ENCODE results near the gene TCHP.
A peak's percentile ranks its signal among the peaks of the same experiment; 100 is the strongest.
"Not testable (repeated sequence)": the region's sequence is repeated elsewhere in the genome, so short reads cannot be mapped to it uniquely, and the experiment has no call there.

The TCHP gene, protein sequence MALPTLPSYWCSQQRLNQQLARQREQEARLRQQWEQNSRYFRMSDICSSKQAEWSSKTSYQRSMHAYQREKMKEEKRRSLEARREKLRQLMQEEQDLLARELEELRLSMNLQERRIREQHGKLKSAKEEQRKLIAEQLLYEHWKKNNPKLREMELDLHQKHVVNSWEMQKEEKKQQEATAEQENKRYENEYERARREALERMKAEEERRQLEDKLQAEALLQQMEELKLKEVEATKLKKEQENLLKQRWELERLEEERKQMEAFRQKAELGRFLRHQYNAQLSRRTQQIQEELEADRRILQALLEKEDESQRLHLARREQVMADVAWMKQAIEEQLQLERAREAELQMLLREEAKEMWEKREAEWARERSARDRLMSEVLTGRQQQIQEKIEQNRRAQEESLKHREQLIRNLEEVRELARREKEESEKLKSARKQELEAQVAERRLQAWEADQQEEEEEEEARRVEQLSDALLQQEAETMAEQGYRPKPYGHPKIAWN

GRCh38 chr12:109899783-109900751, at the start of gene TCHP:
TCHP (plus strand) TSS chr12:109900274; CDS start chr12:109903027, 2,753 bp downstream.
- DNase-seq (ENCODE audit: low spot score): peak; percentile 81

DNA sequence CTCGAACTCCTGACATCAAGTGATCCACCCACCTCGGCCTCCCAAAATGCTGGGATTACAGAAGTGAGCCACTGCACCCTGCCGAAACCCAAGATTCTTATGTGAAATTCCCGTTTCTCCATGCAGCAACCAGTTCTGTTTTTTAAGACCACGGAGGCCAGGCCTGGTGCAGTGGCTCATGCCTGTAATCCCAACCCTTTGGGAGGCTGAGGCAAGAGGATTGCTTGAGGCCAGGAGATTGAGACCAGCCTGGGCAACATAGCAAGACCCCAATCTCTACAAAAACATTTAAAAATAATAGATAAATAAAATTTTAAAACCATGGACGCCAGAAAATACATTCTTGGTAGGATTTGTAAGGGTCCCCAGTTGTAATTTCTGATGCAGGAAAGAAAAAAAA, 49.6 kb upstream of the TCHP start:
- DNase-seq (ENCODE audit: low spot score): not testable (repeated sequence)

DNA sequence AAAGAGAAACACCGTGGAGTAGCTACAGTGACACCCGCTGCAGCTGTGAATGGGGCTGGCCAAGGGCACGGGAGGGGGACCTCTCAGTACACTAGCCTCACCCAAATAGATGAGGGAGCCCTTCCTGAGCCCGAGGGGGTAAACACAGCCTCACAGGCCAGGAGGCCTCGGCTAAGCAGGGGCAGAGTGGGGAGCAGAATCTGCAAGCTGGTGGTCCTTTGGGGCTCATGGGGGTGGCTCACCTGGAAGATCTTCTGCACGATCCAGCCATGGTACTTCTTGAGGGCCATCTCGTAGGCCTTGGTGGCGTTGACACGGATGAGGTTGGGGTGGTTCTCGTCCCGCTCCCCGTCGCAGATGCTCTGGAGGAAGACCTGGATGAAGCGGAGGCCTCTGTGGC, 44.7 kb upstream of the TCHP start:
- no peak for DNase-seq (ENCODE audit: low spot score)

- DNase-seq (ENCODE audit: low spot score): no peak
Observed at GRCh38 chr12:109857715-109858114, 42.4 kb upstream of the TCHP start.

- DNase-seq (ENCODE audit: low spot score): no peak
Observed at GRCh38 chr12:109858764-109859163, 41.3 kb upstream of the TCHP start.

DNA sequence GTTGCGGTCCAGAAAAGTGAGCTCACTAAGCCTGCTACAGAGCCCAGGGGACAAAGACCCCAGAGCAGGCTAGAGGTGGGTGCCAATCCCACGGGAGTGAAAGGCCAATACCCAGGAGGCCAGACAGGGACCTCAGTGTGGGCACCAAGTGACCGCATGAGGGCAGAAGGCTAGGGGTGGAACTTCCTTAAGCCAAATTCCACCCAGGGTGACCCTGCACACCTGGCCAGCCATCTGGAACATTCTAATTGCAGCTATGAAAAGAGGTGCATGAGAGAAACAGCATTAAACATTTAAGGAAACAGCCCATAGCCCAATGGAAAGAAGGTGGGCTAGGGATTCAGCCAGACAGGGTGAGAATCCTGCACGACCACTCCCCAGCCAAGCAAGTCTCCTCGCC, 39.1 kb upstream of the TCHP start:
- DNase-seq (ENCODE audit: low spot score): no peak

DNA sequence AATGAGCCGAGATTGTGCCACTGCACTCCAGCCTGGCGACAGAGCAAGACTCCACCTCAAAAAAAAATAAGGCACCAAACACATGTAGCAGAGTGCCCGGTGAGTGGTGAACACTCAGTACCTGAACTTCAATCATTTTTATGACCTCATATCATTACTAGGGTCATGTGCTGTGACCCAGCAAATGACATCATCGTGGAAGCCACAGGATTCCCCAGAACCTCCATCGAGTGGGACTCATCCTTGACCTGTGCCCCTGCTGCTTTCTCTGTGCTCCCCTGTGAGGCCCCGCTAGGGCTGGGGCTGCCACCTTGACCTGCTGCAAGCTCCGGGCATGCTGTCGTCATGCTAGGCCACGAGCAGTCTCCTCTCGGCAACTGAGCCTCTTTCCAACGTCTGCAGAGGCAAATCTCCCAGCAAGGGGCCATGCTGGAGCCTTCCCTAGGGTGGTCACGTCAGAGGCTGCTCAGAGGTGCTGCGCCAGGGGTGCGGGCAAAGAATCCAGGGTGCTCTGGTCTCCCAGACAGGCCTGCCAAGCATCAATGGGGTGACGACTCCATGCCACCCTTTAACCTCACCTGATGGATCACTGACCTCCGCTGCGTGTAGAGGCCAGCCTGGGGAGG, 38.3 kb upstream of the TCHP start:
- no peak for DNase-seq (ENCODE audit: low spot score)

DNA sequence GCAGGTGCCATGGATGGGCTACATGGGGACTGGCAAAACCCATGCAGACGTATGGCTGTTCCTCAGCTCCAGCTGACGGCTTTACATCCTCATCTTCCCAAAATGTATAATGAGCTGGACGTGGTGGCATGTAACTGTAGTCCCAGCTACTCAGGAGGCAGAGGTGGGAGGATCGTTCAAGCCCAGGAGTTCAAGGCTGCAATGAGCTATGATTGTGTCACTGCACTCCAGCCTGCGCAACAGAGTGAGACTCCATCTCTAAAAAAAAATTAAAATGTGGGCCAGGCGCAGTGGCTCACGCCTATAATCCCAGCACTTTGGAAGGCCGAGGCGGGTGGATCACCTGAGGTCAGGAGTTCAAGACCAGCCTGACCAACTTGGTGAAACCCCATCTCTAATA, 37.6 kb upstream of the TCHP start:
- not testable (repeated sequence) for DNase-seq (ENCODE audit: low spot score)

DNA sequence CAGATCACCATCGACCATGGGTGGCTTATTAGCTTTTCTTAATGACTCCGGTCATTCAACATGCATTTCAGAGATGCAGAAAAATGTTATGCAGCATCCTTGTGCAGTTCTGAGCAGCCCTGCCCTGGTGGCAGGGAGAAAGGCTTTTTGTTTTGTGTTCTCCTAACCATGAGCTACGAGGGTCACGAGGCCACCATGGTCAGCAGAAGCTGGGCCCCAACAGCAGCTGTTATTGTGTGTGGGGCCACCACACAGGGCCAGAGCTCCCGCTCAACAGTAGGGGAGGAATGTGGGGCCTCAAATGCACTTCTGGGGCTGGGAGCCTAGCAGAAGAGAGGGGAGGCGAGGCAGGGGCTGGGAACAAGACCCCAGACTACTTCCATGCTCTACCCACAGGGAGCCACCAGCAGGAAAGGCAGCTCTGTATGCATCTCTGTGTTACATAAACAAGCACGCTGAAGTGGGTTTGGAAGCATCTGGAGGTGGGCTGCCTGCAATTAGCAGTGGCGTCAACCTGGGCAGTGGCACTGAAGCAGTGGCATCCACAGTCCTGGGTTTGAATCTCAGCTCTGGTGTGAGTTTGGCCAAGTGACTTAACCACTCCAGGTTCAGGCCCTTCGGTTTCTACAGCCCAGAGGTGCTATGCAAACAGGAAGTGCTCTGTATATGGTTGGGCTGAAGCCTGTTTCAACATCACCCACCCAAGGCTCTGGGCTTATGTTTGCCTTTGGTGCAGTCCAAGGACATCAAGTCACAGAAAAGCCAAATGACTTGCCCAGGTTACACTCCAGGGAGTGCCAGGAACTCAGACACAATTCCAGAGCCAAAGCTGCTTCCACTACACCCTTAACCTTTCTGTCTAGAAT, 36.0 kb upstream of the TCHP start:
- DNase-seq (ENCODE audit: low spot score): no peak

DNA sequence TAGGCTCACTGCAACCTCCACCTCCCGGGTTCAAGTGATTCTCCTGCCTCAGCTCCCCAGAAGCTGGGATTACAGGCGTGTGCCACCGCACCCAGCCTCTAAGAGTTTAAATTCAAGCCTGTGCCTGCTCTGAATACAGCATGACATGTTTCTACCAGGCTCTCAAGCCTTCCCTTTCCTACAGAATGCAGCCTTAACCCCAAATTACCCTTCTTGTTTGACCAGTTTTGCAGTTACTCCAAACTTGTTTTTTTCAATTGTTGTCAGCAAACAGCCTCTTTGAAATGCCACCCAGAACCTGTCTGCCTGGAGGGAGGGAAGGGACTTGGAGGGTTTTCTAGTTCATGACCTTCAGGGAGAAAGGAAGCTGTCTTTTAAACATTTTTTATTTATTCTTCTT, 35.2 kb upstream of the TCHP start:
- DNase-seq (ENCODE audit: low spot score): no peak

DNA sequence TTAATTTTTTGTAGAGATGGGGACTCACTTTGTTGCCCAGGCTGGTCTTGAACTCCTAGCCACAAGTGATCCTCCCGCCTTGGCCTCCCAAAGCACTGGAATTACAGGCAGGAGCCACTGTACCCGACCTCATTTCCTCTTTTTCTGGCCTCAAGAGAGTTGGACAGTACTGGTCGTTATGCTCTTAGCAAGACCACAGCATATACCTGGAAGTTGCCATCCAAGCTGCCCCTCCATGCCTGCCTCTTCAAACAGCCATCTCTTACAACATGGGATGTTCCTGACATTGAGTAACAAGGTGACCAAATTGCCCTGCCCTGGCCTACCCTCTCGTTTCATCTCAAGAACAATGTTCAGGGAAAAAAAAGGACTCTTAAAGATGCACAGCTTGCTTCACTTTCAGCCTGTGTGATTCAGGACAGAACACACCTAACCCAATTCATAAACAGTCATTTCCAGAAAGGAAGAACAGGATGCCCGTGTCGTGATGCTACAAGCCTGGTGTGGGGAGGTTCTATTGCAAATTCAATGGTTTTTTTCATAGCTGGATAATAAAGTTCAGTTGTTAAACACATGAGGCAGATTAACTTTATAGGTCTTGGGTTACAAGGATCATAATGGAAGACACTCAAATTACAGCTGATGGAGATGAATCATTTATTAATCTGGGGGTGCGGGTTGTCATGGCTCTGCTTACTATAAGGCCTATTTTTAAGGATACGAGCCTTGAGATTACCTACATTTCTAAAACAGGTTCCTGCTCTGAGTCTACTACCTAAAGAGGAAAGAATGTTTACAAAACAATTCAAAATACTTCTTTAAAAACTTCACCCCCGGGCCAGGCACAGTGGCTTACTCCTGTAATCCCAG, 31.7 kb upstream of the TCHP start:
- no peak for DNase-seq (ENCODE audit: low spot score)

GRCh38 chr12:109870648-109871047, 29.4 kb upstream of the TCHP start:
- DNase-seq (ENCODE audit: low spot score): no peak

- DNase-seq (ENCODE audit: low spot score): no peak
Observed at GRCh38 chr12:109871668-109872314, 28.3 kb upstream of the TCHP start.

- DNase-seq (ENCODE audit: low spot score): no peak
Observed at GRCh38 chr12:109873653-109874052, 26.4 kb upstream of the TCHP start.

DNA sequence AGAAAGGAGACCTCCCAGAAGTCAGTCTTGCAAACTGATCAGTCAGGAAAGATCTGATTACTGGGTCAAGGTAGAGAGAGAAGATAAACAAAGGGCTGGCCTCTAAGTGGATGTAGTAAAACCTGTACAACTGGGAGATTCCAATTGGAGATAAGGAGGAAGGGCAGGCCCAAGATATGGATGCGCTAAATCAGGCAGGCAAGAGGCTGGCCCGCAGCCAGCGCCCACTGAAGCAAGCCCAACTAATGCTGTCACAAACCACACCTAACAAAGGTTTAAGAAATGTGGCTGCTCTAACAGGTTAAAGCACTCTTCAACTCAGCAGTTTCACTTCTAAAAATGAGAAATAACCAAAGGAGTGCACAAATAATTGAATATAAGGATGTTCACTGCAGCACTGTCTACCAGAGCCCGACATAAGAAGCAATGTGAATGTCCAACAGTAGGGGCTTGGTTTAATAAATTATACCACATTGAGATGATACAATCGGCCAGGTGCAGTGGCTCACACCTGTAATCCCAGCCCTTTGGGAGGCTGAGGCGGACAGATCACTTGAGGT, 24.4 kb upstream of the TCHP start:
- DNase-seq (ENCODE audit: low spot score): no peak

- no peak for DNase-seq (ENCODE audit: low spot score)
Observed at GRCh38 chr12:109876406-109876805, 23.7 kb upstream of the TCHP start.

- DNase-seq (ENCODE audit: low spot score): no peak
Observed at GRCh38 chr12:109877504-109878246, 22.4 kb upstream of the TCHP start.

DNA sequence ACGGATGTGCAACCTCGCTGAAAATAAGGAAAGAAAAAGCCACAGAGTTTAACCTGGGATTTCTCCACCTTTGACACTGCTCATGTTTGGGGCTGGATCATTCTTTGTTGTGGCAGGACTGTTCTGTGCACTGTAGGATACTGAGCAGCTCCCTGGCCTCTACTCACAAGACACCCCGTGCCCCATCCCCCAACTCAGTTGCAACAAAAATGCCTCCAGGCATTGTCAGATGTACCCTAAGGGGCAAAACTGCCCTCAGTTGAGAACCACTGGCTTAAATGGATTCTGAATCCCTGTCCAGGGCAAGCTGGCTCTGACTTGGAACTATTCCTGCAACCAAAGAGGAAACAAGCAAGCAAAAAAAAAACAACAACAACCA, 21.8 kb upstream of the TCHP start:
- DNase-seq (ENCODE audit: low spot score): no peak

DNA sequence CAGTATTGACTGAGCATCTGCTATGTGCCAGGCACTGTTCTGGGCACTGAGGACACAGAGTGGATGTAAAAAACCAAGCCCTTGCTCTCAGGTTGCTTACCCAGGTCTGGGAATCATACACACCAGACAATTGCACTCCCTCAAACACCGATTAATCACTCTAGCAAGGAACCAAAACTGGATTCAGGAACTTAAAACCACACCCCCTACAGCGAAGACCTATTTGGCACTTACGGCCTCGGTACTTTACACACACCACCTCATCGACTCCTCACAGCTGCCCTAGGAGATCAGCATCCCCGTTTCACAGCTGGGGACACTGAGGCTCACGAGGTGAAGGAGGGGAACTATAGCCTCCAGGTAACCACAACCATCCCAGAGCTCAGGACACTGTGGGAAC, 21.3 kb upstream of the TCHP start:
- DNase-seq (ENCODE audit: low spot score): no peak

Data from SW480 (cell line).